ENCODE data around the gene SIAH1. TPM values are rescaled to one million over a fixed set of nuclear protein-coding genes. Genes with fewer than 3 reads are reported as not detected.
"Not testable (repeated sequence)": the region's sequence is repeated elsewhere in the genome, so short reads cannot be mapped to it uniquely, and the experiment has no call there.

Gene SIAH1
- total RNA-seq, 1 donor from 2014 or later = 24.8 TPM

- no peak for ATAC-seq
- H3K4me1 ChIP-seq = peaks cover 9% of the 10 kb centered on the region
Observed at GRCh38 chr16:48413272-48413671, 28.1 kb upstream of the SIAH1 start.

GRCh38 chr16:48409839-48410632 is 24.8 kb upstream of the SIAH1 start:
- ATAC-seq = peak; percentile 90
- peaks cover 9% of the 10 kb centered on the region for H3K4me1 ChIP-seq
- no peaks in the 10 kb centered on the region for H3K36me3 ChIP-seq
- H3K9me3 ChIP-seq = no peaks in the 10 kb centered on the region
- no peaks in the 10 kb centered on the region for H3K27me3 ChIP-seq
- TF ChIP-seq CTCF (IDR thresholded peaks at IDR 0.05) = no peak
- H3K27ac ChIP-seq = no peak overlapping the region
- no peak overlapping the region for H3K4me3 ChIP-seq
- DNase-seq = no peak
- intact Hi-C loops (cut with DNase I) = no loop called here

More at GRCh38 chr16:48413272-48413671, 28.1 kb upstream of the SIAH1 start:
- Histone ChIP-seq H3K9me3 (no peaks in the 10 kb centered on the region), H3K4me3 (no peak overlapping the region), H3K36me3 (no peaks in the 10 kb centered on the region), H3K27ac (no peak overlapping the region), H3K27me3 (no peaks in the 10 kb centered on the region)
- no peak for DNase-seq
- intact Hi-C loops (cut with DNase I) = no loop called here
- TF ChIP-seq CTCF (IDR thresholded peaks at IDR 0.05) = no peak

GRCh38 chr16:48408688-48409087 is 23.5 kb upstream of the SIAH1 start:
- H3K9me3 ChIP-seq = no peaks in the 10 kb centered on the region
- TF ChIP-seq CTCF (IDR thresholded peaks at IDR 0.05) = no peak
- DNase-seq = no peak
- no peaks in the 10 kb centered on the region for H3K36me3 ChIP-seq
- H3K4me1 ChIP-seq = peaks cover 9% of the 10 kb centered on the region
- intact Hi-C loops (cut with DNase I) = no loop called here
- H3K4me3 ChIP-seq = no peak overlapping the region
- peak; percentile 51 for ATAC-seq
- H3K27ac ChIP-seq = no peak overlapping the region
- H3K27me3 ChIP-seq = no peaks in the 10 kb centered on the region

GRCh38 chr16:48405907-48406306 is 20.7 kb upstream of the SIAH1 start:
- H3K4me3 ChIP-seq = no peak overlapping the region
- H3K27ac ChIP-seq = no peak overlapping the region
- intact Hi-C loops (cut with DNase I) = no loop called here
- no peaks in the 10 kb centered on the region for H3K9me3 ChIP-seq
- no peak for TF ChIP-seq CTCF (IDR thresholded peaks at IDR 0.05)
- no peaks in the 10 kb centered on the region for H3K27me3 ChIP-seq
- H3K36me3 ChIP-seq = no peaks in the 10 kb centered on the region
- DNase-seq = no peak
- no peak for ATAC-seq
- H3K4me1 ChIP-seq = peaks cover 9% of the 10 kb centered on the region

- TF ChIP-seq CTCF (IDR thresholded peaks at IDR 0.05) = no peak
- no peaks in the 10 kb centered on the region for H3K27me3 ChIP-seq
- ATAC-seq (no peak), DNase-seq (no peak)
- no peak overlapping the region for H3K4me3 ChIP-seq
- H3K27ac ChIP-seq = no peak overlapping the region
- intact Hi-C loops (cut with DNase I) = no loop called here
- H3K36me3 ChIP-seq = no peaks in the 10 kb centered on the region
- peaks cover 5% of the 10 kb centered on the region for H3K4me1 ChIP-seq
- H3K9me3 ChIP-seq = no peaks in the 10 kb centered on the region
Observed at GRCh38 chr16:48405153-48405552, 19.9 kb upstream of the SIAH1 start.

GRCh38 chr16:48402547-48402946 is 17.3 kb upstream of the SIAH1 start:
- H3K4me3 ChIP-seq; intact Hi-C loops (cut with DNase I); H3K4me1 ChIP-seq; ATAC-seq; H3K27me3 ChIP-seq; H3K36me3 ChIP-seq; H3K27ac ChIP-seq; H3K9me3 ChIP-seq: not testable (repeated sequence)
- DNase-seq = peak; percentile 67

All from upper lobe of right lung (tissue), 1 donor.